ENCODE data around the gene DTWD2. TPM values are rescaled to one million over a fixed set of nuclear protein-coding genes. Genes with fewer than 3 reads are reported as not detected.
"Not testable (repeated sequence)": the region's sequence is repeated elsewhere in the genome, so short reads cannot be mapped to it uniquely, and the experiment has no call there.

Gene DTWD2
- total RNA-seq, 2 experiments from 2014 or later, result 2.6 to 3.3 TPM

DNA sequence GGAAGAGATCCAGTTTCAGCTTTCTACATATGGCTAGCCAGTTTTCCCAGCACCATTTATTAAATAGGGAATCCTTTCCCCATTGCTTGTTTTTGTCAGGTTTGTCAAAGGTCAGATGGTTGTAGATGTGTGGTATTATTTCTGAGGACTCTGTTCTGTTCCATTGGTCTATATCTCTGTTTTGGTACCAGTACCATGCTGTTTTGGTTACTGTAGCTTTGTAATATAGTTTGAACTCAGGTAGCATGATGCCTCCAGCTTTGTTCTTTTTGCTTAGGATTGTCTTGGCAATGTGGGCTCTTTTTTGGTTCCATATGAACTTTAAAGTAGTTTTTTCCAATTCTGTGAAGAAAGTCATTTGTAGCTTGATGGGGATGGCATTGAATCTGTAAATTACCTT, 4.8 kb upstream of the DTWD2 start:
- H3K27ac Mint-ChIP-seq; H3K36me3 Mint-ChIP-seq (ENCODE audit: low read depth); CTCF ChIA-PET; H3K4me3 Mint-ChIP-seq; DNase-seq; ATAC-seq; H3K4me1 Mint-ChIP-seq (ENCODE audit: low read depth); POLR2A ChIA-PET; H3K27me3 Mint-ChIP-seq (ENCODE audit: low read depth): not testable (repeated sequence)
- peaks cover 24% of the 10 kb centered on the region for H3K9me3 Mint-ChIP-seq (ENCODE audit: insufficient read depth)

- CTCF ChIA-PET; H3K27me3 Mint-ChIP-seq (ENCODE audit: low read depth); DNase-seq; H3K4me3 Mint-ChIP-seq; H3K27ac Mint-ChIP-seq; H3K36me3 Mint-ChIP-seq (ENCODE audit: low read depth); ATAC-seq; POLR2A ChIA-PET: not testable (repeated sequence)
- peaks cover 16% of the 10 kb centered on the region for H3K9me3 Mint-ChIP-seq (ENCODE audit: insufficient read depth)
- H3K4me1 Mint-ChIP-seq (ENCODE audit: low read depth), result peaks cover 12% of the 10 kb centered on the region
Measured at GRCh38 chr5:118992055-118992454, 3.7 kb upstream of the DTWD2 start.

- POLR2A ChIA-PET, result no interaction called here
- CTCF ChIA-PET, result interaction anchor here (4.1 to 5.3 kb wide), 2 partner anchors 420 to 444 kb away, joined by 63 to 129 read pairs; no protein-coding TSS in a partner anchor
- Mint-ChIP-seq H3K27ac (no peak overlapping the region), H3K9me3 (ENCODE audit: insufficient read depth) (peaks cover 4% of the 10 kb centered on the region), H3K4me3 (no peak overlapping the region), H3K4me1 (ENCODE audit: low read depth) (peaks cover 13% of the 10 kb centered on the region), H3K27me3 (ENCODE audit: low read depth) (no peaks in the 10 kb centered on the region), H3K36me3 (ENCODE audit: low read depth) (no peaks in the 10 kb centered on the region)
- ATAC-seq, result no peak
- no peak for DNase-seq
Measured at GRCh38 chr5:118990582-118990981, 2.2 kb upstream of the DTWD2 start.

DNA sequence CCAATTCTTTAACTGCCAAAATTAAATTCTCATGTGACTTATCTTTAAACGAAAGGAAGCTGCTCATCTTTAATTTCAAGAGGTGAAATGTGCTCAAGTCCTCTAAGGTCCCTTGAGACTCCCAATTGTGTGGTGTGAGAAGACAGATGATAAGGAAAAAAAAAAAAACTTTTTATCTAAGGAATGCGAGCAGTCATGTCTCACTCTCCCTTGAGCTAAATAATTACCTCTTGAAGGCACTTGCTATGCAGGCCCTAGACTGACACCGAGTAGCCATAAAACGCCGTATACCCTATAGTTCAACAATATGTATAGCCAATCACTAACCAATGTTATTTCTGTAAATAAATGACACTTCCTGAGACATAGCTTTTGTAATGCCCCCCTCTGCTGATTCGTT, 1.5 kb upstream of the DTWD2 start:
- ATAC-seq (no peak), DNase-seq (no peak)
- no peak overlapping the region for H3K4me3 Mint-ChIP-seq
- no peaks in the 10 kb centered on the region for H3K27me3 Mint-ChIP-seq (ENCODE audit: low read depth)
- no peak overlapping the region for H3K27ac Mint-ChIP-seq
- no peaks in the 10 kb centered on the region for H3K36me3 Mint-ChIP-seq (ENCODE audit: low read depth)
- ChIA-PET CTCF (interaction anchor here (1.0 to 5.3 kb wide), 10 partner anchors 17 to 449 kb away, joined by 3 to 129 read pairs (median 16); partner anchors contain the start of gene DMXL1), POLR2A (no interaction called here)
- peaks cover 13% of the 10 kb centered on the region for H3K4me1 Mint-ChIP-seq (ENCODE audit: low read depth)
- H3K9me3 Mint-ChIP-seq (ENCODE audit: insufficient read depth), result no peaks in the 10 kb centered on the region

DNA sequence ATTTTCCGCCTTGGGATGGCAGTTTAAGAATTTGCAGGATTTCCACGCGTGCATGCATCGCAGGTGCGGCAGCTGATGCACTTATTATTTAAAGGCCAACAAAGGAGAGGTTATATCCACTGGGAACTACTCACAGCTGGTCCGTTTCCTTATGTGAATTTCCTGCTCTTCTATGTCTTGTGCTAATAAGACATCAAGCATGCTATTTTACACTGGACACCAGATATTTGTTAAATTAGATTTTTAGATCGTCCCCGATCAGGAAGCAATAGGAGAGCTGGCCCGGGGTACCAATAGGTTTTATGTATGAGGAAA, 476 bp upstream of the DTWD2 start:
- ATAC-seq (no peak), DNase-seq (no peak)
- POLR2A ChIA-PET, result interaction anchor here (0.7 to 1.2 kb wide), 3 partner anchors 279 to 417 kb away, joined by 3 to 4 read pairs (median 3); no protein-coding TSS in a partner anchor
- peak overlapping the region; percentile 77 for H3K4me3 Mint-ChIP-seq
- H3K9me3 Mint-ChIP-seq (ENCODE audit: insufficient read depth), result no peaks in the 10 kb centered on the region
- no peaks in the 10 kb centered on the region for H3K27me3 Mint-ChIP-seq (ENCODE audit: low read depth)
- CTCF ChIA-PET, result interaction anchor here (0.6 to 5.3 kb wide), 54 partner anchors 9 to 779 kb away, joined by 3 to 129 read pairs (median 4); partner anchors contain the start of genes DMXL1 and HSD17B4
- no peaks in the 10 kb centered on the region for H3K36me3 Mint-ChIP-seq (ENCODE audit: low read depth)
- peaks cover 13% of the 10 kb centered on the region for H3K4me1 Mint-ChIP-seq (ENCODE audit: low read depth)
- H3K27ac Mint-ChIP-seq, result no peak overlapping the region

- no peaks in the 10 kb centered on the region for H3K27me3 Mint-ChIP-seq (ENCODE audit: low read depth)
- no peak for DNase-seq
- H3K4me1 Mint-ChIP-seq (ENCODE audit: low read depth), result peaks cover 13% of the 10 kb centered on the region
- no peaks in the 10 kb centered on the region for H3K36me3 Mint-ChIP-seq (ENCODE audit: low read depth)
- POLR2A ChIA-PET, result no interaction called here
- CTCF ChIA-PET, result interaction anchor here (2.3 to 2.7 kb wide), 2 partner anchors 427 to 450 kb away, joined by 8 to 16 read pairs; no protein-coding TSS in a partner anchor
- H3K9me3 Mint-ChIP-seq (ENCODE audit: insufficient read depth), result no peaks in the 10 kb centered on the region
- no peak for ATAC-seq
- H3K27ac Mint-ChIP-seq, result no peak overlapping the region
- no peak overlapping the region for H3K4me3 Mint-ChIP-seq
Measured at GRCh38 chr5:118984602-118985001, 3.7 kb downstream of the DTWD2 start.

- no peak overlapping the region for H3K4me3 Mint-ChIP-seq
- DNase-seq (no peak), ATAC-seq (no peak)
- POLR2A ChIA-PET, result no interaction called here
- no peaks in the 10 kb centered on the region for H3K36me3 Mint-ChIP-seq (ENCODE audit: low read depth)
- H3K27me3 Mint-ChIP-seq (ENCODE audit: low read depth), result no peaks in the 10 kb centered on the region
- H3K9me3 Mint-ChIP-seq (ENCODE audit: insufficient read depth), result peaks cover 10% of the 10 kb centered on the region
- H3K27ac Mint-ChIP-seq, result no peak overlapping the region
- CTCF ChIA-PET, result interaction anchor here (0.6 kb wide), 1 partner anchor 429 kb away, joined by 3 read pairs; no protein-coding TSS in a partner anchor
- no peaks in the 10 kb centered on the region for H3K4me1 Mint-ChIP-seq (ENCODE audit: low read depth)
Measured at GRCh38 chr5:118981783-118982182, 6.6 kb downstream of the DTWD2 start.

GRCh38 chr5:118980438-118980837, 7.9 kb downstream of the DTWD2 start:
- CTCF ChIA-PET, result no interaction called here
- DNase-seq, result no peak
- H3K27ac Mint-ChIP-seq, result no peak overlapping the region
- no peaks in the 10 kb centered on the region for H3K27me3 Mint-ChIP-seq (ENCODE audit: low read depth)
- H3K9me3 Mint-ChIP-seq (ENCODE audit: insufficient read depth), result peaks cover 10% of the 10 kb centered on the region
- POLR2A ChIA-PET, result no interaction called here
- H3K4me1 Mint-ChIP-seq (ENCODE audit: low read depth), result no peaks in the 10 kb centered on the region
- H3K36me3 Mint-ChIP-seq (ENCODE audit: low read depth), result no peaks in the 10 kb centered on the region
- ATAC-seq, result no peak
- H3K4me3 Mint-ChIP-seq, result no peak overlapping the region

GRCh38 chr5:118980017-118980416, 8.3 kb downstream of the DTWD2 start:
- ATAC-seq (no peak), DNase-seq (no peak)
- H3K36me3 Mint-ChIP-seq (ENCODE audit: low read depth), result no peaks in the 10 kb centered on the region
- H3K27ac Mint-ChIP-seq, result no peak overlapping the region
- H3K9me3 Mint-ChIP-seq (ENCODE audit: insufficient read depth), result peaks cover 10% of the 10 kb centered on the region
- H3K4me3 Mint-ChIP-seq, result no peak overlapping the region
- ChIA-PET POLR2A (no interaction called here), CTCF (interaction anchor here (1.1 kb wide), 1 partner anchor 8 kb away, joined by 3 read pairs; no protein-coding TSS in a partner anchor)
- no peaks in the 10 kb centered on the region for H3K27me3 Mint-ChIP-seq (ENCODE audit: low read depth)
- no peaks in the 10 kb centered on the region for H3K4me1 Mint-ChIP-seq (ENCODE audit: low read depth)

- H3K36me3 Mint-ChIP-seq (ENCODE audit: low read depth); H3K4me3 Mint-ChIP-seq; DNase-seq; ATAC-seq; POLR2A ChIA-PET; H3K27ac Mint-ChIP-seq; H3K4me1 Mint-ChIP-seq (ENCODE audit: low read depth); H3K27me3 Mint-ChIP-seq (ENCODE audit: low read depth): not testable (repeated sequence)
- CTCF ChIA-PET, result interaction anchor here (2.2 kb wide), 1 partner anchor 14 kb away, joined by 9 read pairs; the partner anchor contains the start of gene DTWD2
- peaks cover 10% of the 10 kb centered on the region for H3K9me3 Mint-ChIP-seq (ENCODE audit: insufficient read depth)
Measured at GRCh38 chr5:118973779-118974445, 14.4 kb downstream of the DTWD2 start.

DNA sequence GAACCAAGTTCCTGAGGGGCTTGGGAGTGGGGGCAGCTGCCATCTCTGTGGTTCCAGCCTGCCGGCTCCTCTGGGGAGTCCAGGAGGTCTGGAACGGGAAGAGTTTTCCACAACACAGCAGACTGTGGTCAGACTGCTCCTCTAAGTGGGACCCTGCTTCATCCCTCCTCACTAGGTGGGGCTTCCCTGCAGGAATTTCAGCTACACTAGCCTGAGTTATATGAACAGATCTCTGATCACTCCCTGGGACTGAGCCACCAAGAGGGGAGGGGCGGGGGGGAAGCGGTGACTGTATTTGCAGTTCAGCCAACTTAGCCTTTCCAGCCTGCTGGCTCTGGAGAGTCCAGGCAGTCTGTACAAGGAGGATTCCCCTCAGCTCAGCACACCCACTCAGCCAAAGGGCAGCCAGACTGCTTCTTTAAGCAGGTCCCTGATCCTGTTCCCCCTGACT, 19.4 kb downstream of the DTWD2 start:
- no peak for ATAC-seq
- ChIA-PET POLR2A (no interaction called here), CTCF (interaction anchor here (1.0 kb wide), 1 partner anchor 20 kb away, joined by 4 read pairs; no protein-coding TSS in a partner anchor)

DNA sequence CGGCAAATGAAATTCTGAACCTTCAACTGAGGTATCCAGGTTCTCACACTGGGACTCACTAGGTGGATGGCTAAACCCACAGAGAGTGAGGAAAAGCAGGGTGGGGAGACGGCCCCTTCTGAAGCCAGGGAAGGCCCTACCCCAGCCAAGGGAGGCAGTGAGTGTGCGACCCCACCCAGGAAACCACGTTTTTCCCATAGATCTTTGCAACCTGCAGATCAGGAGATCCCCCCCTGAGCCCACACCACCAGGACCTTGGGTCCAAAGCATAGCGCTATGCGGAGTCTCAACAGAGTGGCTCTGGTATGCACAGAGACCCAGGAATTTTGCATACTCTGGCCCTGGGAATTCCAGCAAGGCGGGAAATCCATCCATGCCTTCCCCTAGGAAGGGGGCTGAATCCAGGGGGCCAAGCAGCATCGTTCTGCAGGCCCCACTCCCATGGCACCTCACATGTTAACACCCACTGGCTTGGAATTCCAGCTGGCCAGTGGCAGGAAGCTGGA, 19.9 kb downstream of the DTWD2 start:
- Mint-ChIP-seq H3K4me1 (ENCODE audit: low read depth) (peaks cover 2% of the 10 kb centered on the region), H3K27me3 (ENCODE audit: low read depth) (no peaks in the 10 kb centered on the region), H3K36me3 (ENCODE audit: low read depth) (no peaks in the 10 kb centered on the region), H3K27ac (no peak overlapping the region), H3K9me3 (ENCODE audit: insufficient read depth) (no peaks in the 10 kb centered on the region), H3K4me3 (no peak overlapping the region)
- CTCF ChIA-PET, result interaction anchor here (1.0 kb wide), 1 partner anchor 21 kb away, joined by 4 read pairs; no protein-coding TSS in a partner anchor
- ATAC-seq (no peak), DNase-seq (no peak)
- POLR2A ChIA-PET, result no interaction called here

More for the DNA sequence above, 19.4 kb downstream of the DTWD2 start:
- Mint-ChIP-seq H3K9me3 (ENCODE audit: insufficient read depth) (no peaks in the 10 kb centered on the region), H3K27ac (no peak overlapping the region), H3K36me3 (ENCODE audit: low read depth) (no peaks in the 10 kb centered on the region), H3K4me3 (no peak overlapping the region), H3K4me1 (ENCODE audit: low read depth) (peaks cover 2% of the 10 kb centered on the region), H3K27me3 (ENCODE audit: low read depth) (no peaks in the 10 kb centered on the region)
- DNase-seq, result no peak

All from activated CD8-positive, alpha-beta T cell treated with anti-CD3 and anti-CD28 coated beads, Interleukin-2, amount 10 ng/mL, durations not matched to agents 7 days and 5 days (primary cell).